Activated naive CD4-positive, alpha-beta T cell treated with anti-CD3 and anti-CD28 coated beads, Interleukin-2, amount 50 U/mL, for 16 hours (primary cell): ENCODE measurements around the gene NR5A1.

Experiments
- DNase-seq: peaks from one replicate; pipeline ENCODE4 v3.0.0-alpha.2; 2020

Gene NR5A1

GRCh38 chr9:124498040-124498439, 9.2 kb downstream of the NR5A1 start:
- no peak for DNase-seq

- no peak for DNase-seq
Observed at GRCh38 chr9:124497441-124497840, 9.8 kb downstream of the NR5A1 start.

DNA sequence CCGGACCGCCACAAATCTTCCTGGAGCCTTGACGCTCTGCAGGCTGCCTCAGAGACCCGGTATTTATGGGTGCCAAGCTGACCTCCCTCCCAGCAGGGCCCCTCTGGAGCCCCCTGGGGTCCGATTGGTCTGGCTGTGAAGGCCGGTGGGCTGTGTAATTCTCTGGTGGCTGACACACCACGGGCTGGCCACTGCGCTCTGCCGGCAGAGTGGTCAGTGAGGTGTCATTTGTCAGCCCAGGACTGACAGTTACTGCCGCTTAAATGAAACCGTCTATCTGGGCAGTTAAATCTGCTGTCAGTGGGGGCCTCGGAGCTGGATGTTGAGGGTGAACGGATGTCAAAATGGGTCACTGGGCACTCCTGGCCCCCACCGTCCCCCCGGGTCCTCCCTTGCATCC, 10.7 kb downstream of the NR5A1 start:
- no peak for DNase-seq

GRCh38 chr9:124496075-124496449, 11.1 kb downstream of the NR5A1 start:
- DNase-seq = no peak

DNA sequence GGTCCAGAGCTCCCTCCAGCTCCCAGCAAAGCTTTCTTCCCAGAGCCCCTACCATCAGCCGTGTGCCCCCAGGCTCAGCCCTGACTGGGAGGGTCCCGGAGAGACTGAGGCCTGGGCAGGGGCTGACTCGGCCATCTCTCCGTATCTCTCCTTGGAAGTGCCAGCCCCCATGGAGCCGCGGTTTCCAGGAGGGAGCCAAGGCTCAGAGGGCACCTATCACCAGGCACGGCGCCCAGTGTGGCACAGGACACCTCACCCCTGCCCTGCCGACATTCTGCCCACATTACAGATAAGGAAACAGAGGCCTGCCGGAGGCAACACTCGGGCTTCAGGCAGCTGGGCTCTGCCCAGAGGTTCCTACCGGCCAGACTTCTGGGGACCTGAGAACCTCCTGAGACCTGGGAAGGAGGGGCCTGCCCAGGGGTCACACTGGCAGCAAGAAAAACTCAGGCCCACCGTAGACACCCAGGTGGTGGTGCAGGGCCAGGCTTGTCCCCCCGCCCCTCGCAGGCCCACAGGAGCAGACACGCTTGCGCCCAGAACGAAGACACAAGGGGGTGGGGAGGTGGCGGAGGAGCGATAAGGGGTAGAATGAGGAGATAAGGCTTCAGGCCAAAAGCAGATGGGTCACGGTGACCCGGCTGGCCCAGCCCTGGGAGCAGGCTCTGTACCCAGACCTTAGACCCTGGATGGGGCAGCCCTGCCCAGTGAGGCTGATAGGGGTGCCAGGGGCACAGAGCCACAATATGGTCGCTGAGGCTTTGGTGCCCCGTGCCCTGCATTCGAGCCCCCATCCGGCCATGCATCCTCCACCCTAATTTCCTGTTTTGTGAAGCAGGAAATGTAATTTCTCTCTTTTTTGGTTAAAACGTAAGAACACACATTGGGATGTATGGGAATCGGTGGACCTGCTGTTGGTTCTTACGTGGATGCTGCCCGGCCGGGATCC, 11.8 kb downstream of the NR5A1 start:
- DNase-seq = no peak

GRCh38 chr9:124493794-124494479, 13.3 kb downstream of the NR5A1 start:
- no peak for DNase-seq

GRCh38 chr9:124493218-124493617, 14.0 kb downstream of the NR5A1 start:
- no peak for DNase-seq

DNA sequence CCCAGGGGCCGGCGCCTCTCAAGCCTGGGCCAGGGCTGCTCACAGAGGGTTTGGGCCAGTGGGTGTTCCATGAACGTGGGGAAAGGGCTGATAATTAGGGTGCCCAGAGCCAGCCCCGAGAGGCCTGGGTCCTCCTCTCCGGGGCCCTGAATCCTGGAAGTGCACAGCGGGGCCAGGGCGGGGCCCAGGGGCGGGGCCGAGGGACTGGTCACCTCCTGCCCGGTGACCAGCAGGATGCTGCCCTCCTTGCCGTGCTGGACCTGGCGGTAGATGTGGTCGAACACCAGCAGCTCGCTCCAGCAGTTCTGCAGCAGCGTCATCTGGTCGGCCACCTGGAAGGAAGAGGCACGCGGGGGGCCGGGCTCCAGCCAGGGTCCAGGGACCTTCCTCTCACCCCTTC, 14.4 kb downstream of the NR5A1 start:
- DNase-seq = no peak

DNA sequence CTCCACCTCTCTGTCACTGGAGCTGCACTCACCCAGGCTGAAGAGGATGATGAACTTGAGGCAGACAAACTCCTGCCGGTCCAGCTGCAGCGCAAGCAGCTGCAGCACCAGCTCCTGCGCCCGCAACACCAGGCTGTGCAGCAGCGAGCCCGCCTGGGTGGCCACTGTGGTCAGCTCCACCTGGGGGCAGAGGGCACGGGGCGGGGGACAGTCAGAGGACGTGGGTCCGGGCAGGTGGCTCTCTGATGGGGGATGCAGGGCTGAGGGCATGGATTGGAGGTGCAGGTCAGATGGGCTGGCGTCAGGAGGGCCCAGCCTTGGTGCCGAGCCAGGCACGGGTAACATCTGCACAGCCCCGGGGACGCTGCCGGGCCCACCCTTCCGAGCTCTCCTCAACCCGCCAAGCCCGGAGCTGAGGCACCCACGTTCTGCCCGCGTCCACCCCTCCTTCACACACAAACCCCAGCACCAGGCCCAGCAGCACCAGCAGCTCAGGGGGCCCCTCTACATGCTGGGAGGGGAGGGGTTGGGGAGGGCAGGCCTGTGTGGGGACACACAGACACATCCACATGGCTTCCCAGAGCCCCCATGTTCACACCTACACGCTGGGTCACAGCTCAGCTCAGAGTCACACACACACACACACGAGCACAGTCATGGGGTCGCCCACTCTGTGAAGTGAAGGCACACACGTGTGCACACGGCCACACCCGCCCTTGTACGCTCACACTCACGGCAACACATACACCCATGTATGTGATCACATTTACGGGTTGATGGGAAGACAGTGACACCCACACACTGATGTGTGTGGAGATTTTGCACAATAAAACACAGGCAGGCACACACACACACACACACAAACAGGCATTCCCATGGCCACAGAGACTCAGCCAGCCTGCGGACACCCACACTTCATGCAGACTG, 15.9 kb downstream of the NR5A1 start:
- no peak for DNase-seq

GRCh38 chr9:124490004-124490403, 17.2 kb downstream of the NR5A1 start:
- no peak for DNase-seq

GRCh38 chr9:124489222-124489621, 18.0 kb downstream of the NR5A1 start:
- no peak for DNase-seq

- DNase-seq = no peak
Observed at GRCh38 chr9:124488641-124489210, 18.5 kb downstream of the NR5A1 start.

DNA sequence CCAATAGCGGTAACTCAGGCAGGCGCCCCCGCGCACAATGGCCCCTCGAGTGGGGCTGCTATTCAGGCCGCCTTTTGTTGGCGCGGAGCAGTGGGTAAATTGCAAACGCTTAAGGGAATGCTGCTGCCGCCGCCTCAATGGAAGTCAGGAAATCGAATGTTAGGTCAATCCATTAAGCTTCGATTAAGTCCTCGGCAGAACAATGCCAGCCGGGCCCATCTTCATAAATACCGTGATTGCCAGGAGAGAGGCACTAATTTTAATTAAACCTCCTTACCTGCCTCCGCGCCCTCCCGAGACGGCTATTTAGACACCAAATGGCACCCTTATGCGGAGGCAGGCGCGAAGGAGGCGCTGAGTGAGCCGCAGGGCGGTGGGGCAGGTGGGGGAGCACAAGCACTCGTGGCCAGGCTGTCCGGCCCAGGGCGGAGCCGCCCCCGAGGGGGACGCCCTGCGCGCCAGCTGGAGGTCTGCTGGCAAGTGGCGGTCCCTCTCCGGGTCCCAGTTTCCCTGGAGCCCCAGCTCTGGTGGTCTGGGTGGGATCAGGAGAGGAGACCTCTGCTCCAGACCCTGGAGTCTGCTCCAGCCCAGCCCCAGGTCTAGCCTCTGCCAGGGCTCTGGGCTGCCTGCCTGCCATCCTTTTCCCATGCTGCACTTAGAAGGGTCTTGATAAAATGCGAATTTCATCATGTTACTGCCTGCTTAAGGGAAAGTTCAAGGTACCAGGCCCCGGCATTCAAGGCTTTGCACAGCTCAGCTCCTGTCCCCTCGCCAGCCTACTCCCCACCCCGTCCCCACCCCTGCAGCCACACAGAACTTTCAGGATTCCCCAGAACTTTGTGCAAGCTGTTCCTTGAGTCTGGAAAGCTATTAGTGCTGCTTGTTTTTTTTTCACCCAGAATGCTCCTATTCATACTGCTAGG, 19.7 kb downstream of the NR5A1 start:
- DNase-seq = no peak

DNA sequence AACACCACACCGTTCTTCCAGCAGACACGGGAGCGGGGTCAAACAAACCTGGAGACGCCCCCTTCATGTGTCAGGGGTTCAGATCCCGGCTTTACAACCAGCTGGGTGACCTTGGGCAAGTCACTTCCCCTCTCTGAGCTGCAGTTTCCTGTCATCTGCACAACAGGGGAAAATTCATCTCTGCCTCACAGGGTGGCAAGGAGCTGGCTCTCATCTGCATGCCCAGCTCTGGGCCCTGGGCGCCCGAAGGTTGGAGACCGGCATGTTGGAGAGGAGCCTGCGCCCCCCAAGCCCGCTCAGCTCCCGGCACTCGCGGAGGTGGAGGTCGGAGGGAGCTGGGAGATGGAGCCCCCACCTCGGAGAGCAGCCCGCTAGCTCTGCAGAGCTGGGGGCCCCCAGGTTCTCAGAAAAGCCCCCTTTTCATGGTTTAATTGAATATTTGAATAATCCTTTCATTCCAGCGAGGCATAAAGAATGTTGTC, 20.4 kb downstream of the NR5A1 start:
- DNase-seq = no peak

GRCh38 chr9:124485936-124486335, 21.3 kb downstream of the NR5A1 start:
- DNase-seq = no peak

DNA sequence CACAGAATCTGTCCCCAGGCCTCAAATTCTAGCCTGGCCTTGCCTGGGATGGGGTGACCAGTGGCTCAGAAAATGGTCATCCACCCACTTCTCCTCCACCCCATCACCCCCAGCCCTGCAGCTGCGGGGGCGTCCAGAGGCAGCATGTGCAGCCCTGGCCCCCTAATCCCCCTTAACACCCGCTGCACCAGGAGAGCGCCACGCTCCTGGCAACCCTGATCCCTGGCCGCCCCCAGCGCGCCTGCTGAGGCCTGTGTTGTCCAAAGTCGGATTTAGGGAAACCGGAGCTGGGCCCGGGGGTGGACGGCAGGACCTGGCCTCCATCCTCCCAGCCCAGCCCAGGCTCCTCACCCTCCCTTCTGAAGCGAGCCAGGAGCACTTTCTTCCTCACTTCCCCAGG, 22.0 kb downstream of the NR5A1 start:
- no peak for DNase-seq

GRCh38 chr9:124483481-124483880, 23.7 kb downstream of the NR5A1 start:
- DNase-seq = no peak

DNA sequence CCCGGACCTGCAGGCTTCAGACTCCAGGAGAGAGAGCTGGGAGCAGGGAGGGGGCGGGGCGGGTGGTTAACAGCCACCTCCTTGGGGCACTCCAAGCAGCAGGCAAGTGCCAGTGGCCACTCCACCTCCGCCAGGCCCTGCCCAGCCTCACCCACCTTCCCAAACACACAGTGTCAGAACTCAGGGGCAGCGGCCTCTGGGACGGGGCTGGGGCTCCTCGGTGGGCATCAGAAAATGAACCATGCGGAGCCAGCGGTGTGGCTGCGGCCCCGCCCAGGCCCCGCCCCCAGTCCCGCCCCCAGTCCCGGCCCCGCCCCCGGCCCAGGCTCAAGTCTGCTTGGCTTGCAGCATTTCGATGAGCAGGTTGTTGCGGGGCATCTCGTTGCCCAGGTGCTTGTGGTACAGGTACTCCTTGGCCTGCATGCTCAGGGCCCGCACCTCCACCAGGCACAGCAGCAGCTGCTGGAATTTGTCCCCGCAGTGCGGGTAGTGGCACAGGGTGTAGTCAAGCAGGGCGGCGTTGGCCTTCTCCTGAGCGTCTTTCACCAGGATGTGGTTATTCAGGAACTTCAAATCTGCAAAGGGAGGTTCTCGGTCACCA, 24.7 kb downstream of the NR5A1 start:
- no peak for DNase-seq

DNA sequence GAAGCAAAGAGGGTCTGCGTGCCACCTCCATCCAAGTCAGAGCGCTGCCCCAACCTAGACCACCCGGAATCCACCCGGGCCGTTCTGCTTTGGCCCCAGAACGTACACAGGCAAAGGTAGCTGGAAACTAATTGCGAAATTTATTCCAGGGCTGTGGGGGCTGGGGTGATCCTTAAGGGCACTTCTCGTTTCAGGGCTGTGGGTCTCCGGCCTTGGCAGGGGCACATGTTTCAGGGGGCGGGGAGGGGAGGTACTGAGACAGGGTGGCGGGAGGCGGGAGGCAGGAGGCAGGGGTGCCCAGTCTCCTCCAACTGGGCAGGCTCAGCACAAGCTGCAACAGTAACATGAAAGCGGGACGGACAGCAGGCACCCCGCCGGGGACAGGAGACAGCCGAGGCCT, 26.1 kb downstream of the NR5A1 start:
- no peak for DNase-seq

DNA sequence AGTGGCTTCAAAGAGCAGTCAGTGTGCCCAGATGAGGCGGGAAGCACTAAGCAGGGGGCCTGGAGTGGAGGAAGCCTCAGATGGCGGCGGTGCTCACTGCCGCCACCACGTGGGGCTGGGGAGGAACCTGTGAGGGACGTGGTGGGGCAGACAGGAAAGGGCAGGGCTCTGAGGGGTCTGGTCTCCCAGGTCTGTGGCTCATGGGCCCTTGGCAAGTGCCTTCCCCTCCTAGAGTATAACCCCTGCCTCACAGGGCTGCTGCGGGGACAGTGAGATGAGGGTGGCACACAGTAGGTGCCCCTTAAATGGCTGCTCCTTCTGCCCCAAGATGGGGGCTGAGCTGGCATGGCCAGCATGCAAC, 26.6 kb downstream of the NR5A1 start:
- no peak for DNase-seq

- no peak for DNase-seq
Observed at GRCh38 chr9:124479947-124480620, 27.1 kb downstream of the NR5A1 start.
